CD1c-positive myeloid dendritic cell (primary cell): ENCODE measurements around the gene SPANXN2.
"Not testable (repeated sequence)": the region's sequence is repeated elsewhere in the genome, so short reads cannot be mapped to it uniquely, and the experiment has no call there.

Experiments used
- DNase-seq: peaks from one replicate; pipeline ENCODE4 v3.0.0-alpha.2; 2016; ENCODE audit errors: extremely low spot score

SPANXN2 gene, protein sequence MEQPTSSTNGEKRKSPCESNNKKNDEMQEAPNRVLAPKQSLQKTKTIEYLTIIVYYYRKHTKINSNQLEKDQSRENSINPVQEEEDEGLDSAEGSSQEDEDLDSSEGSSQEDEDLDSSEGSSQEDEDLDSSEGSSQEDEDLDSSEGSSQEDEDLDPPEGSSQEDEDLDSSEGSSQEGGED

DNA sequence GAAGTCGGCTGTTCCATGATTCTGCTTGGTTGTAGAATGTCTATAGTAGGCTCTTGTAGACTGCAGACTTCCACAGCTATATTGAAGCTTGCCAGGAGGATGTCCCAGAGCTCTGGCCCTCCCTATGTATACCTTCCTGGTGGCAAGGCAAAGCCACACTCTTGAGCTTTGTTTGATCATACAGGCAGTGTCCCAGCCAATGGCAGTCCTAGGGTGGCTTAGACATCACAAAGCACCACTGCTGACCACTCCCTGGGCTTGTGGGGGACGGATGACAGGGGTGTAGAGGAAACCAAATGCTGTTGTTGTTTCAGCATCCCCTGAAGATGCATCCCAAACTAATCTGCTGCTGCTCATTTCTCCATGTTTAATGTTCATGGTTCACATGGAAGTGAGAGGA, at the start of gene SPANXN2:
SPANXN2 (minus strand) TSS at position 101 of the 400 bp plus-strand sequence; CDS start at position 17, 84 bp downstream.
- DNase-seq = not testable (repeated sequence)

DNA sequence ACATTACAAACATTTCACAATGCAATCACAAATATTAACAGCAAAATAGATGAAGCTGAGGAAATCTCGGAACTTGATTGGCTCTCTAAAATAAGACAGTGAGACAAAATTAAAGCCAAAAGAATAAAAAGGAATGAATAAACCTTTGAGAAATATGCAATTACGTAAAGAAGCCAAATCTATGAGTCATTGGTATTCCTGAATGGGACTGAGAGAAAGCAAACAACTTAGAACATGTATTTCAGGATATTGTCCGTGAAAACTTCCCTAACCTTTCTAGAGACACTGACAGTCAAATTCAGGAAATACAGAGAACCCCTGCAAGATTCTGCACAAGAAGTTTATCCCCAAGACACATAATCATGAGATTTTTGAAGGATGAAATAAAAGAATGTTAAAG, 48.4 kb upstream of the SPANXN2 start:
- no peak for DNase-seq

DNA sequence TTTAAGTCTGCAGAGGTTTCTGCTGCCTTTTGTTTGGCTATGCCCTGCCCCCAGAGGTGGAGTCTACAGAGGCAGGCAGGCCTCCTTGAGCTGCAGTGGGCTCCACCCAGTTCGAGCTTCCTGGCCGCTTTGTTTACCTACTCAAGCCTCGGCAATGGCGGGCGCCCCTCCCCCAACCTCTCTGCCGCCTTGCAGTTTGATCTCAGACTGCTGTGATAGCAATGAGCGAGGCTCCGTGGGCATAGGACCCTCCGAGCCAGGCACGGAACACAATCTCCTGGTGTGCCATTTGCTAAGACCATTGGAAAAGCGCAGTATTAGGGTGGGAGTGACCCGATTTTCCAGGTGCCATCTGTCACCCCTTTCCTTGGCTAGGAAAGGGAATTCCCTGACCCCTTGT, 47.2 kb upstream of the SPANXN2 start:
- DNase-seq = not testable (repeated sequence)

DNA sequence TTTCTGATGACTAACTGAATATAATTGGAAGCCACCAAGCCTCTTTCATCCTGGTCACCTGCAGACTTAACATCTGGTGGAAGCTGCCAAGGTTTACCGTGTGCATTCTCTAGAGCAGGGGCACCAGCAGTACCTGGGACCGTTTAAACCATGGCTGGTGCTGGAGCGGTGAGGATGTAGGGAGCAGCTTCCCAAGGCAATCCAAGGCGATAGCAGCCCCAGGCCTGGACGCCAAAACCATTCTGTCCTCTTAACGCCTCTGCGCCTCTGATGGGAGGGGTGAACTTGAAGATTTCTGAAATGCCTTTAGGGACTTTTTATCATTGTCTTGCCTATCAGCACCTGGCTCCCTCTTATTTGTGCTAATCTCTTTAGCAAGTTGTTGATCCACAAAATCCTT, 37.3 kb upstream of the SPANXN2 start:
- no peak for DNase-seq

DNA sequence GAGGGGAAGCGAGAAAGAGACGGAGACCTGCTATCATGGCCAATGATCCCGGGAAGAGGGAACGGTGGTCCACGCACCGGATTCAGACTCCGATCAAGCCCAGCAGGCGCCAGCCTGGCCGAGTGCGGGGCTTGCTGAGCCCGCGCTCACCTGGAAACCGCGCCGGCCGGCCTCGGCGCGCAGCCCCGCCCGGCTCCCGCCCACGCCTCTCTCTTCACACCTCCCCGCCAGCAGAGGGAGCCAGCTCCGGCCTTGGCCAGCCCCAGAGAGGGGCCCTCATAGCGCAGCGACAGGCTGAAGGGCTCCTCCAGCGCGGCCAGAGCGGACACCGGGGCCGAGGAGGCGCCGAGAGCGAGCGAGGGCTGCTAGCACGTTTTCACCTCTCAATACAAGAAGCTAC, 36.8 kb upstream of the SPANXN2 start:
- no peak for DNase-seq

DNA sequence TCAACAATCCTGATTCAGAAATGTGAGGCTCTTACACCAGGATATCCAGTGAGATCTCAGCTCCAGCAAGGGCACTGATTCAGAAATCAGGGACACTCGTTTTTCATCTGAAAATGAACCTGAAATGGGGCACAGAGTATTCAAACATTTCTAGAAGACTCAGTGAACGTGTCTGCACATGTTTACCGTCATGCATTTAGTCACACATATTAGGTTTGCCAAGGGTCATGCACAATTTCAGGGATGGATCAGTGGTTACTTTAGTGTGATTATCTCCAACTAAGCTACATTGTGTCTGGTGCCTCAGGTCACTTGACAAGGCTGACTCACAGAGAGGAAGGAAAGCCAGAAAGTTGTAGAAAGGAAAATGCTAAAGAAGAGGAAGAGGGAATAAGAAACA, 33.6 kb upstream of the SPANXN2 start:
- DNase-seq = no peak

- DNase-seq = no peak
These were observed 13.3 kb upstream of the SPANXN2 start for GRCh38 chrX:143733866-143734265.

GRCh38 chrX:143726296-143726695, 5.7 kb upstream of the SPANXN2 start:
- DNase-seq = no peak

DNA sequence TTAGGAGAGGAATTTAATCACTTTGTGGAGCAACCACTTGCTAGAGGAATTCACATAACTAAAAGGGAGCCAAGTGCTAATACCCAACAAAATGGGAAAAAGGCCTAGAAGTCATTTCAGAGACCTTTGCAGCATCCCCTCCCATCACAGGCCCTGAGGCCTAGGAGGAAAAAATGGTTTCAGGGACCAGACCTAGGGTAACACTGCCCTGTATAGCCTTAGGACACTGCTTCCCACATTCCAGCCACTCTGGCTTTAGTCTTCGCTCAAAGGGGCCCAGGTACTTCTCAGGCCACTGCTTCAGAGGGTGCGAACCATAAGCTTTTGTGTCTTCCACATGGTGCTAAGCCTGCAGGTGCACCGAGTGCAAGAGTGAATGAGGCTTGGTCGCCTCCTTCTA, 19.1 kb downstream of the SPANXN2 start:
- DNase-seq = no peak

DNA sequence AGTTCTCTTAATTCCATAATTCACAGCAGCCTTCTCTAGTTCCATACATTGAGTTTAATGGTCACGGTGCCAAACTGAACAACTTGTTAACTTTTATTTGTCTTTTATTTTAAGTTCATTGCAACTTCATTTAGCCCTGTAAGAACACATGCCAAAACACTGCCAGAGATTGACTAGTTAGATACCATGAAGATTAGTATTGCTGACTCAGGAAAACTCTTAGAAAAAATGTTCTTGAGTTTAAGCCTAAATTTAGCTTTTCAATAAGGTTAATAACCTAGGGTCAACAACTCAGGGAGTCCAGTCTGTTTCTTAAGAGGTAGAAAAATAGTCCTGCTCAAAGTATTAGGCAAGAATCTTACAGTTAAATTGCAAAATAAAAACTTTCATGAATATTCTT, 25.7 kb downstream of the SPANXN2 start:
- no peak for DNase-seq

DNA sequence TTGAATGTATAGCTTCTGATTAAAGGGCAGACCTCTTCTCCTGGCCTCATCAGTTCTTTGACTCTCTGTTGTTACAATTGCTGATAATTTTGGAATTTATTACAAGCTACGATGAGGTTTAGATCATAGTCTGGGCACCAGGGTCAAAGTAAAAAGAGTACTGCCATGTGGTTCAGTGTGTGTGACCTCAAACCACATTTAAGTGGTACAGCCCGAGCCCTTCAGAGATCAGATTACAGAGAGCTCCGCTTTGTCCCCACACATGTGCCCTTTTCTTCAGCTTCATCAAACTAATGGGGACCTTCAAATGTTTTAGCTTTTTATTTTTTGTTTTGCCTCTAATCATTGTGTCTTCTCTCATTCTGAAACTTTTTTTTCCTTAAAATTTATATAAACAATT, 37.1 kb downstream of the SPANXN2 start:
- no peak for DNase-seq

GRCh38 chrX:143674926-143675325, 45.6 kb downstream of the SPANXN2 start:
- no peak for DNase-seq

- no peak for DNase-seq
These were observed 51.2 kb downstream of the SPANXN2 start for GRCh38 chrX:143669395-143669794.

- DNase-seq = peak; percentile 2
These were observed 56.2 kb downstream of the SPANXN2 start for GRCh38 chrX:143664302-143664701.

GRCh38 chrX:143663755-143664154, 56.8 kb downstream of the SPANXN2 start:
- DNase-seq = no peak
